ENCODE measurements around the gene CCDC86. TPM values are rescaled to one million over a fixed set of nuclear protein-coding genes. Genes with fewer than 3 reads are reported as not detected.

Gene CCDC86
- total RNA-seq, 1 experiment from 2014 or later, result 53.5 TPM

- peaks cover 8% of the 10 kb centered on the region for H3K4me1 Mint-ChIP-seq
- no peaks in the 10 kb centered on the region for H3K36me3 Mint-ChIP-seq
- H3K4me3 Mint-ChIP-seq, result no peak overlapping the region
- no peaks in the 10 kb centered on the region for H3K9me3 Mint-ChIP-seq
- DNase-seq (ENCODE audit: low spot score) (no peak), ATAC-seq (no peak; the same call in 1 of the 2 replicates)
- POLR2A ChIA-PET, result interaction anchor here (0.7 kb wide), 1 partner anchor 40 kb away, joined by 3 read pairs; no protein-coding TSS in a partner anchor
- CTCF ChIA-PET, result interaction anchor here (1.0 to 7.9 kb wide), 5 partner anchors 14 to 111 kb away, joined by 3 to 44 read pairs (median 7); no protein-coding TSS in a partner anchor
- no peaks in the 10 kb centered on the region for H3K27me3 Mint-ChIP-seq (ENCODE audit: low read depth)
- TF ChIP-seq ZNF317 (CRISPR knock-in tag; IDR thresholded peaks at IDR 0.05; ENCODE audit: borderline replicate concordance, low read depth) (no peak), ZNF671 (CRISPR knock-in tag; IDR thresholded peaks at IDR 0.05) (no peak)
- no peak overlapping the region for H3K27ac Mint-ChIP-seq
Measured at GRCh38 chr11:60873533-60873932, 31.6 kb downstream of the CCDC86 start.

GRCh38 chr11:60874421-60875365 lies 32.8 kb downstream of the CCDC86 start:
- Mint-ChIP-seq H3K27me3 (ENCODE audit: low read depth) (no peaks in the 10 kb centered on the region), H3K4me1 (peaks cover 8% of the 10 kb centered on the region), H3K36me3 (no peaks in the 10 kb centered on the region), H3K9me3 (no peaks in the 10 kb centered on the region), H3K27ac (no peak overlapping the region), H3K4me3 (no peak overlapping the region)
- POLR2A ChIA-PET, result no interaction called here
- TF ChIP-seq ATF1 (CRISPR knock-in tag; IDR thresholded peaks at IDR 0.05) (no peak), NFE2L1 (CRISPR knock-in tag; IDR thresholded peaks at IDR 0.05) (no peak), CDX4 (CRISPR knock-in tag; IDR thresholded peaks at IDR 0.05; ENCODE audit: borderline replicate concordance) (no peak), SP1 (CRISPR knock-in tag; conservative IDR thresholded peaks at IDR 0.05) (no peak), OVOL2 (CRISPR knock-in tag; IDR thresholded peaks at IDR 0.05; ENCODE audit: borderline replicate concordance) (no peak), HMGA2 (CRISPR knock-in tag; IDR thresholded peaks at IDR 0.05) (no peak), ERG (CRISPR knock-in tag; IDR thresholded peaks at IDR 0.05) (no peak), GRHL2 (CRISPR knock-in tag; IDR thresholded peaks at IDR 0.05; ENCODE audit: insufficient replicate concordance, severe bottlenecking) (no peak), FOXP1 (CRISPR knock-in tag; IDR thresholded peaks at IDR 0.05; ENCODE audit: borderline replicate concordance) (no peak), AFF4 (CRISPR knock-in tag; IDR thresholded peaks at IDR 0.05; ENCODE audit: borderline replicate concordance) (no peak)
- DNase-seq (ENCODE audit: low spot score) (no peak), ATAC-seq (no peak)
- CTCF ChIA-PET, result interaction anchor here (0.5 to 1.7 kb wide), 4 partner anchors 13 to 206 kb away, joined by 3 to 7 read pairs (median 4); no protein-coding TSS in a partner anchor

- POLR2A ChIA-PET, result no interaction called here
- ATAC-seq, result no peak
- TF ChIP-seq FOXP4 (CRISPR knock-in tag; IDR thresholded peaks at IDR 0.05), result no peak
- no peak for TF ChIP-seq ATF2 (CRISPR knock-in tag; IDR thresholded peaks at IDR 0.05; ENCODE audit: borderline replicate concordance, low read depth)
Measured at GRCh38 chr11:60875366-60876167, 33.7 kb downstream of the CCDC86 start.

More at GRCh38 chr11:60875366-60876167, 33.7 kb downstream of the CCDC86 start:
- Mint-ChIP-seq H3K9me3 (no peaks in the 10 kb centered on the region), H3K36me3 (no peaks in the 10 kb centered on the region), H3K4me1 (peaks cover 8% of the 10 kb centered on the region), H3K27me3 (ENCODE audit: low read depth) (no peaks in the 10 kb centered on the region), H3K27ac (no peak overlapping the region), H3K4me3 (no peak overlapping the region)
- CTCF ChIA-PET, result interaction anchor here (0.5 to 1.7 kb wide), 4 partner anchors 12 to 102 kb away, joined by 3 to 7 read pairs (median 4); no protein-coding TSS in a partner anchor
- DNase-seq (ENCODE audit: low spot score), result no peak
